Small intestine (tissue), 7 donors: ENCODE results near the gene GALNT16. TPM values are rescaled to one million over a fixed set of nuclear protein-coding genes. Genes with fewer than 3 reads are reported as not detected.

Experiments
- DNase-seq, 2 donors: peaks; one replicate each; pipeline versions ENCODE4 v3.0.0 to v3.0.0-alpha.2; 2013
- FAIRE-seq: peaks from 2 replicates; lab custom pipeline; 2012; peaks lifted over from hg19 to GRCh38; lab: Jason Lieb, UNC
- H3K27ac ChIP-seq, 3 donors: one replicate each; pipeline ENCODE4 v1.5.1; 2013; ENCODE audit warnings: low read length in 2 of 3, mild to moderate bottlenecking in 2 of 3, control low read depth in 1 of 3, inconsistent platforms in 1 of 3, low read depth in 1 of 3, moderate library complexity in 1 of 3
- H3K27me3 ChIP-seq, 3 donors: one replicate each; pipeline ENCODE4 v1.6.1; 2013; ENCODE audit warnings: low read length in 3 of 3, inconsistent platforms in 1 of 3; ENCODE audit not compliant: control insufficient read depth in 3 of 3, insufficient read depth in 3 of 3
- H3K36me3 ChIP-seq, 3 donors: one replicate each; pipeline ENCODE4 v1.6.1; 2013; ENCODE audit warnings: low read length in 3 of 3, inconsistent platforms in 1 of 3, low read depth in 1 of 3, mild to moderate bottlenecking in 1 of 3, moderate library complexity in 1 of 3; ENCODE audit not compliant: control insufficient read depth in 3 of 3, insufficient read depth in 2 of 3
- H3K4me1 ChIP-seq, 3 donors: one replicate each; pipeline ENCODE4 v1.6.1; 2013; ENCODE audit warnings: low read length in 2 of 3, inconsistent platforms in 1 of 3, low read depth in 1 of 3, mild to moderate bottlenecking in 1 of 3, moderate library complexity in 1 of 3; ENCODE audit not compliant: control insufficient read depth in 3 of 3, insufficient read depth in 2 of 3
- H3K4me3 ChIP-seq, 3 donors: one replicate each; pipeline ENCODE4 v1.5.1; 2013; ENCODE audit warnings: low read length in 3 of 3, control low read depth in 1 of 3, inconsistent platforms in 1 of 3, low read depth in 1 of 3, mild to moderate bottlenecking in 1 of 3, moderate library complexity in 1 of 3
- H3K9me3 ChIP-seq, 2 donors: one replicate each; pipeline ENCODE4 v1.6.1; 2013; ENCODE audit warnings: low read depth in 1 of 2, low read length in 1 of 2; ENCODE audit not compliant: control insufficient read depth in 2 of 2, insufficient read depth in 1 of 2
- WGBS, 3 donors: extraction: QIAGEN DNeasy Blood & Tissue Kit; methylation state at CpG; one replicate each; pipeline ENCODE4 v1.1.7; 2013; 5-methylcytosine and 5-hydroxymethylcytosine counted together
- polyA plus RNA-seq, 4 donors: library from polyadenylated mRNA; stranded (reverse) in 3 of 4; unstranded in 1 of 4; fragments of 200-250 nt in 3 of 4; fragments of 120-200 nt in 1 of 4; gene quantifications; one replicate each; pipeline versions ENCODE4 v1.2.1 to v1.2.3, GENCODE V29; 2013
- donor health status: healthy with polysubstance abuse.
- donor health status: control.
- donor health status: control.
- donor health status: Bipolar disorder and iron deficiency.
- donor health status: healthy.

Gene GALNT16
- polyA plus RNA-seq, 4 donors: 0.45 to 18.2 (median 1.5) TPM

GRCh38 chr14:69313176-69313575 is 53.2 kb downstream of the GALNT16 start:
- H3K36me3 ChIP-seq: peaks cover 0 to 3% (median 0%) of the 10 kb centered on the region in 3 donors
- no peak for FAIRE-seq
- H3K9me3 ChIP-seq: peaks cover 0 to 2% of the 10 kb centered on the region in 2 donors
- WGBS, 3 donors: 86 to 93% (median 92%) methylated on average over 6 of the region's 6 CpGs
- H3K4me1 ChIP-seq: no peaks in the 10 kb centered on the region
- no peak overlapping the region for H3K27ac ChIP-seq
- peaks cover 0 to 2% (median 0%) of the 10 kb centered on the region in 3 donors for H3K27me3 ChIP-seq
- no peak overlapping the region for H3K4me3 ChIP-seq
- DNase-seq: no peak

GRCh38 chr14:69314327-69314726 is 54.4 kb downstream of the GALNT16 start:
- no peak for FAIRE-seq
- WGBS, 3 donors: 16 to 62% (median 22%) methylated on average over 1 of the region's 1 CpG
- no peaks in the 10 kb centered on the region for H3K4me1 ChIP-seq
- H3K27ac ChIP-seq: no peak overlapping the region
- peaks cover 0 to 2% of the 10 kb centered on the region in 2 donors for H3K9me3 ChIP-seq
- DNase-seq: no peak
- H3K4me3 ChIP-seq: no peak overlapping the region
- peaks cover 0 to 3% (median 0%) of the 10 kb centered on the region in 3 donors for H3K36me3 ChIP-seq
- H3K27me3 ChIP-seq: no peaks in the 10 kb centered on the region

DNA sequence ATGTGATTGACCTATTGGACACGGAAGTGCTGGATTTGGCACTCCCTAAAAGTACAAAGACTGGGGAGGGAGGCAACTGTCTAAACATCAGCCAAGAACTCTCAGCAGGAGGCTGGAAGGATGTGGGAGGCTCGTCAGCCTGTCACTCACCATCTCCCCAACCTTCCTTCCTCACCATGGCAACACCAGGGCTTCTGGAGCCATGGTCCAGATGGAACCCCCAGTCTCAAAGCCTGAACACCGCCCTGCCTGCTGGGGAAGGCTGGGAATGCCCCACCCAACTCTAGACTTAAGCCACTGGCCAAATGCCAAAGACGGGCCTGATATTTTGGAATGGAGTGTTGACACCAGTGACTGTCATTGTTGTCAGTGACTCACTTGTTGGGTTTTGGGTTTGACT is 55.3 kb downstream of the GALNT16 start:
- FAIRE-seq (no peak), DNase-seq (peak in 1 of 2 donors; percentile 18)
- no peaks in the 10 kb centered on the region for H3K27me3 ChIP-seq
- WGBS, 3 donors: 43 to 58% (median 53%) methylated on average over 4 of the region's 4 CpGs
- H3K9me3 ChIP-seq: peaks cover 0 to 2% of the 10 kb centered on the region in 2 donors
- H3K36me3 ChIP-seq: peaks cover 0 to 3% (median 0%) of the 10 kb centered on the region in 3 donors
- H3K4me3 ChIP-seq: no peak overlapping the region
- H3K27ac ChIP-seq: no peak overlapping the region
- H3K4me1 ChIP-seq: no peaks in the 10 kb centered on the region

DNA sequence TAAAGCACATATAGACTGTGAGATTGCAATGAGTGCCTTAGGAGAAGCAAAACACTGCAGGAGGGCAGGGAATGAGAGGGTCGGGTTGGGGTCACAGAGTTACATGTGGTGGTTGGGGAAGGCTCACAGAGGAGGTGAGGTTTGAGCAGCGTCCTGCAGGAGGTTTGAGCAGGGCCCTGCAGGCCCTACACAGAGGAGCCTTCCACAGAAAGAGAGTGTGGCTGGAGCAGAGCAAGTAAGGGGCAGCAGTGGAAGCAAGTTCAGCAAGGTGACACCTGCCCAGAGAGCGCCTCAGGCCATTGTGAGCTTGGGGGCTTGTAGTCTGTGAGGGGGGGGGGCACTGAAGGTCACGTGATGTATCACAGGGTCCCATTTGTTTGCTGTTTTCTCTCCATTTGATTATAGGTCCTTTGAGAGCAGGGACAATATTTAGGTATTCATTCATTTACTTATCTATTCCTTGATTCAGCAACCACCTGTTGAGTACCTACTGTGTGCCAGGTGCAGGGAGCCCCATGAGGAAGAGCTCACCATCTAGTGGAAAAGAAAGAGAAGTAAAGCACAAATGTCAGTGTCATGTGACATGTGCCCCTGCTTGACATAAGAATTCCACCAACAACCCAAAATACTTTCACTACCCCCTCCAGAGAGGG is 56.6 kb downstream of the GALNT16 start:
- no peak overlapping the region for H3K4me3 ChIP-seq
- no peaks in the 10 kb centered on the region for H3K27me3 ChIP-seq
- no peak for FAIRE-seq
- no peak overlapping the region for H3K27ac ChIP-seq
- no peaks in the 10 kb centered on the region for H3K4me1 ChIP-seq
- H3K36me3 ChIP-seq: peaks cover 0 to 6% (median 0%) of the 10 kb centered on the region in 3 donors
- no peak for DNase-seq
- 77 to 95% (median 89%) methylated on average over 4 of the region's 4 CpGs for WGBS, 3 donors
- H3K9me3 ChIP-seq: peaks cover 0 to 2% of the 10 kb centered on the region in 2 donors

GRCh38 chr14:69317102-69317755 is 57.3 kb downstream of the GALNT16 start:
- Histone ChIP-seq H3K4me3 (no peak overlapping the region), H3K27me3 (no peaks in the 10 kb centered on the region), H3K9me3 (peaks cover 0 to 2% of the 10 kb centered on the region in 2 donors), H3K27ac (peak overlapping the region in 1 of 3 donors; percentile 36), H3K36me3 (peaks cover 0 to 6% (median 0%) of the 10 kb centered on the region in 3 donors), H3K4me1 (no peaks in the 10 kb centered on the region)
- WGBS, 3 donors: 63 to 94% (median 80%) methylated on average over 6 of the region's 6 CpGs
- FAIRE-seq (no peak), DNase-seq (peak in 1 of 2 donors; percentile 2)

- no peak for DNase-seq
- no peak for FAIRE-seq
These were observed 57.8 kb downstream of the GALNT16 start for GRCh38 chr14:69317780-69318179.

GRCh38 chr14:69318241-69318640 is 58.3 kb downstream of the GALNT16 start:
- no peak for FAIRE-seq
- DNase-seq: no peak

More at GRCh38 chr14:69317780-69318179, 57.8 kb downstream of the GALNT16 start:
- Histone ChIP-seq H3K4me3 (no peak overlapping the region), H3K27ac (peak overlapping the region in 1 of 3 donors; percentile 36), H3K9me3 (peaks cover 0 to 2% of the 10 kb centered on the region in 2 donors), H3K4me1 (no peaks in the 10 kb centered on the region), H3K27me3 (no peaks in the 10 kb centered on the region), H3K36me3 (peaks cover 0 to 6% (median 0%) of the 10 kb centered on the region in 3 donors)
- 61 to 77% (median 74%) methylated on average over 5 of the region's 5 CpGs for WGBS, 3 donors

GRCh38 chr14:69318901-69319475 is 59.0 kb downstream of the GALNT16 start:
- FAIRE-seq (no peak), DNase-seq (no peak)
- peaks cover 0 to 6% (median 0%) of the 10 kb centered on the region in 3 donors for H3K36me3 ChIP-seq
- no peak overlapping the region for H3K27ac ChIP-seq
- H3K9me3 ChIP-seq: peaks cover 0 to 2% of the 10 kb centered on the region in 2 donors
- H3K4me3 ChIP-seq: no peak overlapping the region
- 89 to 95% (median 91%) methylated on average over 8 of the region's 8 CpGs for WGBS, 3 donors
- no peaks in the 10 kb centered on the region for H3K27me3 ChIP-seq
- H3K4me1 ChIP-seq: no peaks in the 10 kb centered on the region

More at GRCh38 chr14:69318241-69318640, 58.3 kb downstream of the GALNT16 start:
- no peak overlapping the region for H3K27ac ChIP-seq
- H3K4me3 ChIP-seq: no peak overlapping the region
- peaks cover 0 to 6% (median 0%) of the 10 kb centered on the region in 3 donors for H3K36me3 ChIP-seq
- WGBS, 3 donors: 84 to 92% (median 86%) methylated on average over 2 of the region's 2 CpGs
- no peaks in the 10 kb centered on the region for H3K27me3 ChIP-seq
- peaks cover 0 to 2% of the 10 kb centered on the region in 2 donors for H3K9me3 ChIP-seq
- H3K4me1 ChIP-seq: no peaks in the 10 kb centered on the region
